Mucosa of rectum (tissue), 2 donors: ENCODE data around the gene ACSL3.

Source experiments
- H3K27ac ChIP-seq, 2 donors: one replicate each; pipeline ENCODE4 v1.7.0; 2013; ENCODE audit warnings: inconsistent platforms in 2 of 2, low read depth in 2 of 2, low read length in 2 of 2
- H3K27me3 ChIP-seq, 2 donors: one replicate each; pipeline ENCODE4 v1.7.0; 2013; ENCODE audit warnings: low read length in 2 of 2; ENCODE audit not compliant: control insufficient read depth in 2 of 2, insufficient read depth in 2 of 2
- H3K36me3 ChIP-seq, 2 donors: one replicate each; pipeline ENCODE4 v1.7.0; 2013; ENCODE audit warnings: low read length in 2 of 2; ENCODE audit not compliant: control insufficient read depth in 2 of 2, insufficient read depth in 2 of 2
- H3K4me1 ChIP-seq, 2 donors: one replicate each; pipeline ENCODE4 v1.7.0; 2013; ENCODE audit warnings: low read length in 2 of 2, mild to moderate bottlenecking in 1 of 2; ENCODE audit not compliant: control insufficient read depth in 2 of 2, insufficient read depth in 2 of 2
- H3K4me3 ChIP-seq, 2 donors: one replicate each; pipeline ENCODE4 v1.7.0; 2013; ENCODE audit warnings: low read length in 2 of 2
- H3K9ac ChIP-seq, 2 donors: one replicate each; pipeline ENCODE4 v1.7.0; 2013; ENCODE audit warnings: low read length in 2 of 2, low read depth in 1 of 2, mild to moderate bottlenecking in 1 of 2
- H3K9me3 ChIP-seq, 2 donors: one replicate each; pipeline ENCODE4 v1.7.0; 2013; ENCODE audit warnings: low read length in 2 of 2; ENCODE audit not compliant: control insufficient read depth in 2 of 2
- donor health status: healthy.
- donor health status: Normal muscosa, but diverticular disease.

ACSL3 gene

DNA sequence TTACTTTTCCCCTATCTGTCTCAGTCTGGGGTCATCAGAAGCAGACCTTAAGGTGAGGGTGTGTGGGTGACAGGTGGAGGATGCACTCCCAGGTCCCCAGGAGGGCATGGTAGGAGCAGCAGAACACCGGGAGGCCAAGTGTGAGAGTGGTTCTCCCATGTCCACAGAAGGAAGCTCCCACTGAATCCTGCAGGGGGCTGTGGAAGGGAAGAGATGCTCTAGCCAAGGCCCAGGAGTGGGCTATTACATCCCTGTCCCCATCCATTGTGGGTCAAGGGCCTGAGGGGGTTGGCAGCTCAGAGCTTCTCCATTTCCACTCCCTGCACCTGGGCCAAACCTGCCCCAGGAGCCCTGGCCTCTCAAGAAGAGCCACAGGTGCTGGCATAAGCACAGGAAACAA, 104.7 kb downstream of the ACSL3 start:
- Histone ChIP-seq H3K36me3 (no peaks in the 10 kb centered on the region), H3K27ac (no peak overlapping the region), H3K4me3 (no peak overlapping the region), H3K27me3 (no peaks in the 10 kb centered on the region), H3K9ac (no peak overlapping the region), H3K4me1 (no peaks in the 10 kb centered on the region), H3K9me3 (no peaks in the 10 kb centered on the region)

DNA sequence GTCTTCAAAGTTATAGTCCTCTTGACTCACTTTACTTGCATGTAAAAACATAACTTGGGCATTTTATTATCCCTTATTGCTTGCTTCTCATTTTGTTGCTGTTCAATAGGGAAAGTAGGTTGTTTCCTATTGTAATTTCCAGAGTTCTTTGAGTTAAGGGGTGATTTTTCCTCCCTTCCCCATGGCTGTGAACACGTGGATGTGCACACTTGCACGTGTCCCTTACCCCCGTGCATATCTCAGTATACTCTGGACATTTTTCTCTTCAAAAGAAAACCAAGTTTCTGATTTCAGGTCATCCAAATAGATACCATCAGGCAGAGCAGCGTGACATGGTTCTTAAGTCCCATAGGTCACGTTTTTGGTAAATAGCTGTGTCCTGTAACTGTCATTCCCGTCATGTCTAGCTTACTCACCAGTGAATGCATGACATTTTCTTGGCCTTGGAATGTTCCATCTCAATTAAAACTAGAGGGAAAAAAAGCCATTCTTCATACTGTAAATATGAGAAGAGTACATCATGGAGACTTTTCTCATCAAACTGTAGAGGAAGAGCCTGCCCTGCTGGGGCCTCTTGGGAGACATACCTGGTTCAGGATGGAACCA, 107.8 kb downstream of the ACSL3 start:
- Histone ChIP-seq H3K9ac (no peak overlapping the region), H3K9me3 (no peaks in the 10 kb centered on the region), H3K27me3 (no peaks in the 10 kb centered on the region), H3K4me3 (no peak overlapping the region), H3K27ac (no peak overlapping the region), H3K4me1 (no peaks in the 10 kb centered on the region), H3K36me3 (no peaks in the 10 kb centered on the region)

GRCh38 chr2:222969491-222969890, 108.7 kb downstream of the ACSL3 start:
- Histone ChIP-seq H3K4me1 (no peaks in the 10 kb centered on the region), H3K36me3 (no peaks in the 10 kb centered on the region), H3K4me3 (no peak overlapping the region), H3K27ac (no peak overlapping the region), H3K27me3 (no peaks in the 10 kb centered on the region), H3K9me3 (no peaks in the 10 kb centered on the region), H3K9ac (no peak overlapping the region)

- no peak overlapping the region for H3K9ac ChIP-seq
- H3K27me3 ChIP-seq = no peaks in the 10 kb centered on the region
- H3K9me3 ChIP-seq = no peaks in the 10 kb centered on the region
- no peaks in the 10 kb centered on the region for H3K4me1 ChIP-seq
- no peaks in the 10 kb centered on the region for H3K36me3 ChIP-seq
- no peak overlapping the region for H3K27ac ChIP-seq
- no peak overlapping the region for H3K4me3 ChIP-seq
Measured at GRCh38 chr2:222972420-222972819, 111.6 kb downstream of the ACSL3 start.

- H3K4me1 ChIP-seq = no peaks in the 10 kb centered on the region
- H3K4me3 ChIP-seq = no peak overlapping the region
- H3K9me3 ChIP-seq = no peaks in the 10 kb centered on the region
- H3K9ac ChIP-seq = no peak overlapping the region
- H3K36me3 ChIP-seq = no peaks in the 10 kb centered on the region
- H3K27ac ChIP-seq = no peak overlapping the region
- H3K27me3 ChIP-seq = no peaks in the 10 kb centered on the region
Measured at GRCh38 chr2:222973237-222973636, 112.4 kb downstream of the ACSL3 start.

GRCh38 chr2:222973733-222974132, 112.9 kb downstream of the ACSL3 start:
- Histone ChIP-seq H3K4me1 (no peaks in the 10 kb centered on the region), H3K9ac (no peak overlapping the region), H3K4me3 (no peak overlapping the region), H3K27ac (no peak overlapping the region), H3K36me3 (no peaks in the 10 kb centered on the region), H3K27me3 (no peaks in the 10 kb centered on the region), H3K9me3 (no peaks in the 10 kb centered on the region)

GRCh38 chr2:222976521-222977061, 115.8 kb downstream of the ACSL3 start:
- Histone ChIP-seq H3K9me3 (no peaks in the 10 kb centered on the region), H3K9ac (no peak overlapping the region), H3K27me3 (no peaks in the 10 kb centered on the region), H3K27ac (no peak overlapping the region), H3K4me3 (no peak overlapping the region), H3K36me3 (no peaks in the 10 kb centered on the region), H3K4me1 (no peaks in the 10 kb centered on the region)

DNA sequence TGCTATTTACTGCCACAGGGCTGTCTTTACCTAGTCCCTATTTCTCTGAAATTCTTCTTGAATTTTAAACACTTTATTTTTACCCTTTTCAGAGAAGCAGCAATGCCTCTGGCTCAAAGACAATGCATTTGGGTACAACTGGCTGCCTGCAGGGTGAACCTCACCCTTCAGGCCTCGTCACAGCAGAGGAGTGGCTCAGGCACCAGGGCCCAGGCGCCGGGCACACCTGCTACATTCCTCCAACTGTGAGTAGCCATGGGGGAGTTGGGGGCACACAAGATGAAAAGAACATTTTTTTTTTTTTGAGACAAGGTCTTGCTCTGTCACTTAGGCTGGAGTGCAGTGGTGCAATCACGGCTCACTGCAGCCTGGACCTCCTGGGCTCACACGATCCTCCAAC, 116.3 kb downstream of the ACSL3 start:
- Histone ChIP-seq H3K27me3 (no peaks in the 10 kb centered on the region), H3K4me1 (no peaks in the 10 kb centered on the region), H3K36me3 (no peaks in the 10 kb centered on the region), H3K4me3 (no peak overlapping the region), H3K9ac (no peak overlapping the region), H3K9me3 (no peaks in the 10 kb centered on the region), H3K27ac (no peak overlapping the region)

DNA sequence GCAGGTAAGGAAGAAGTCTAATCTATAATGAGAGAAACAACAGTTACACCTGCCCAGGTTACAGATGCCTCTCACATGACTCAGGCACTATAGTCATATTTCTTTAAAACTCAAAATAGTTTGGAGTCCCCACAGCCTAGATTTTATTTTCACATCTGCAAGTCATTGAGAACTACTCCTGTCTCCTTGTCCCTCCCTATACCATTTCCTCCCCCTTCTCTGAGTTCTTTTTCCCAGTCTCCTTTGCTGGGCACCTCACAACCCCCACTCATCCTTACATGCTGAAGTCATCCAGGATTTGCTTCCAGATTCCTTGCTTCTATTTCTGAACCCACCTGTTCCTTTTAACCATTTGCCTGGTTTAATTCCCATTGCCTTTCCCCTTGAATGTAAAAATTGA, 118.0 kb downstream of the ACSL3 start:
- Histone ChIP-seq H3K4me3 (no peak overlapping the region), H3K27me3 (no peaks in the 10 kb centered on the region)

DNA sequence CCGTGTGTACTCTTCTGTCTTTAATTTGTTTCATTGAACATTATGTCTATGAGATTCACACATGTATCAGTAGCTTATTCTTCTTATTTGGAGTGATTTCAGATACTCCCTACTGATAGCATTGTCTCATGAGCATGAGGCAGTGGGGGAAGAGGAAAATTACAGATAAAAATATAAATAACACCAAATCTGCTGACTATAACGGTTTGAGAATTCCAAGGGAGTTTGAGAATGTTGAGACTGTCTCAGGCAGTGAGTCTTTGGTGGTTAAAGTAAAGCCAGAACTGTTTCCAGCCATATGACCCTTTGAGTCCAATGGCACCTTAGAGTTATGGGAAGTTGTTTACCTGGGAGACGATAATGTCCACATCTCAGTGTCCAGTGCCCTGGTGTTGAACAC, 118.6 kb downstream of the ACSL3 start:
- H3K27ac ChIP-seq = no peak overlapping the region
- no peak overlapping the region for H3K4me3 ChIP-seq
- H3K9me3 ChIP-seq = no peaks in the 10 kb centered on the region
- H3K27me3 ChIP-seq = no peaks in the 10 kb centered on the region
- no peaks in the 10 kb centered on the region for H3K36me3 ChIP-seq
- no peak overlapping the region for H3K9ac ChIP-seq
- H3K4me1 ChIP-seq = no peaks in the 10 kb centered on the region

More for the DNA sequence above, 118.0 kb downstream of the ACSL3 start:
- Histone ChIP-seq H3K36me3 (no peaks in the 10 kb centered on the region), H3K9me3 (no peaks in the 10 kb centered on the region), H3K9ac (no peak overlapping the region), H3K4me1 (no peaks in the 10 kb centered on the region), H3K27ac (no peak overlapping the region)
